KG1 (cell line): ENCODE results near the gene SRGAP2B.
"Not testable (repeated sequence)": the region's sequence is repeated elsewhere in the genome, so short reads cannot be mapped to it uniquely, and the experiment has no call there.

ENCODE experiments used
- DNase-seq: peaks from one replicate; lab custom pipeline; 2025; lab: John Stamatoyannopoulos, UW

Gene SRGAP2B

DNA sequence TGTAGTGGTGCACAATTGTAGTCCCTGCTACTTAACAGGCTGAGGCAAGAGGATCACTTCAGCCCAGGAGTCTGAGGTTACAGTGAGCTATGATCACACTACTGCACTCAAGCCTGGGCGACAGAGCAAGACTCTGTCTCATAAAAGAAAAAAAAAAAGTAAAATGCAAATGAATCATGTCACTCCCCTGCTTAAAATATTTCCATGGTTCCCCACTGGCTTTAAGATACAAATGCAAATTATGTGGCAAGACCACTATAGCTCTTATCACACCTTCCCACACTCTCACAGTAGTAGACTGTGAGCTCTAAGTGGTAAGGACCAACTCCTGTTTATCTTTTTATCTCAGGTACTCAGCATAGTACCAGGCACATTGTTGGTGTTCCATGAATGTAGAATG is 53.6 kb downstream of the SRGAP2B start:
- DNase-seq: not testable (repeated sequence)

- not testable (repeated sequence) for DNase-seq
Observed at GRCh38 chr1:145036019-145036418, 59.1 kb downstream of the SRGAP2B start.

DNA sequence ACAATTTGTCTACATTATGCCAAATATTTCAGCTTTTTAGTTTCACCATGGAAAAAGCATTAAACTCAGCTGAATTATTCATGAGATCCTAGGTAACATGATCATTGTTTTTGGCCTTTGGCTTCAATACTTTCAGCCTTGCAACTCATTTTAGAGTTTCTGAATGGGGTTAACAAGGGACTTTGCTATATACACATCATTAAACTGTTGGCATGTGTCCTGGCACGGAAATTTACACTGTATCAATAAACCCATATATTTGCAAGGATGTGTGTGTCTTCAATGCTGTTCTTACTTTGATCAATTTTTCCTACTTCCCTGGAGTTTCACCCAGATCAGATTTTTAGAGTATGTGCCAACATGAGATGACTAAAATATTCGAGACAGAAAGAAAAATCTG is 61.6 kb downstream of the SRGAP2B start:
- DNase-seq: not testable (repeated sequence)

DNA sequence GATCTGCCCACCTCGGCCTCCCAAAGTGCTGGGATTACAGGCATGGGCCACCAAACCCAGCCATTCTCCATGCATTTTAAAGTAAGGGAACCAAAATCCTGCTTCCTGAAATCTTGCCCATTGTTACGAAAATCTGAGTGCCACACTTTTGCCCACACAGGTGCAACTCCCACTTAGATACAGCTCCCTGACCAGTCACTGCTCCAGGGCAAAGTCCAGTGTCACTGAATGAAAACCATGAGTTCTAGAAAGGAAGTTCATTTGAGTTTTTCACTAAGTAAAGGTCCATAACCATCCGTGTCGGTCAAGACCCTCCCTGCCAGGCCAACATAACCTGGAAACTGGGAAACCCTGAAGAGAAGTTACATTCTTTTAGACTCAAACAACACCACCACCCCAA is 67.9 kb downstream of the SRGAP2B start:
- not testable (repeated sequence) for DNase-seq

- not testable (repeated sequence) for DNase-seq
Observed at GRCh38 chr1:145025286-145025685, 69.8 kb downstream of the SRGAP2B start.

DNA sequence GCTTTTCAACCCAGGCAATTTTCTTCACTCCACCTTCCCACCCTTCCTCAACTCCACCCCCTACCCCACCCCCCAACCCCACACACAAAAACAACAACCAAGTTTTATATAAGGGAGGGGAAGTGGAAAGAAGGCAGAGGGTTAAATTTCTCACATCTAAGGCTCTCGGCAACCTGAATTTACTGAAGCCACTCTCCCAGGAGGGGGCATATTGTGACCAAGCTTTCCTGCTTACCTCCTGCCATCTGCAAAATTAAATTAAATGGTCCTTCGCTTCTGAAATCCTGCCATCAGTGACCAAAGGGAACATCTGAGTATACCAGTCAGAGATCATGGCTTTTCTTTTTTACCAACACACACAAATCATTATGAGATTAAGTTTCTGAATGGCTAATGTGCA is 72.9 kb downstream of the SRGAP2B start:
- DNase-seq: not testable (repeated sequence)

DNA sequence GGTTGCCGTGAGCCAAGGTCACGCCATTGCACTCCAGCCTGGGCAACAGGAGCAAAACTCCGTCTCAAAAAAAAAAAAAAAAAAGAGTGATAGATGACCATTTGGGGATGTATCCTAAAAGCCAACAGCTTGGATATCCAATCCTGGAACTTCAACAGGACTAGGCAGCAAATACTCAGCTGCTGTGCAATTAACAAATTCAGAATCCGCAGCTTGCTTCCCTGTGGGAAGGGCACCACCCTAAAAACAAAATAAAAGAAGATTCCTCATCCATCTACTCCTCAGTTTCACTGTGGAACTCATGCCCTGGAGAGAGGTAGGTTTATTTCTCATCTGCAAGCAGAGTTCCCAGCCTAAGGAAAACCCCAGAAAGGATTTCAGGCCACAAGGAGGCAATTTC is 73.4 kb downstream of the SRGAP2B start:
- not testable (repeated sequence) for DNase-seq

DNA sequence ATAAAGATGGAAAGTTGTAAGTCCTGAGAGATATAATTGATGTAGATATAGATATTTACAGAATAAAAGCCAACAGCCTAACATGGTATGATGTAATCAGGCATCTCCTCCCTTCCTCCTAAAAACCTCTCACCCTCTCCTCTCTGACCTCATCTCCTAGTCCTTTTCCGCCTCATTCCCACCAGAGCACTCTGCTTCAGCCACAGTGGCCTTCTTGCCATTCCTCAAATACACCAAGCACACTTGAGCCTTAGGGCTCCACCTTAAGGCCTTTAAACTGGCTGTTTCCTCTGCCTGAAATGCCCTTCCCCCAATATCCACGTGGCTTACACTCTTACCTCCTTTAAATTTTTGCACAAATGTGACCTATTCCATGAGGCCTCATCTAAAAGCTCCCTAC is 75.4 kb downstream of the SRGAP2B start:
- DNase-seq: not testable (repeated sequence)

- not testable (repeated sequence) for DNase-seq
Observed at GRCh38 chr1:145017725-145018124, 77.4 kb downstream of the SRGAP2B start.

- DNase-seq: not testable (repeated sequence)
Observed at GRCh38 chr1:145016492-145016862, 78.7 kb downstream of the SRGAP2B start.

GRCh38 chr1:145015744-145016491 is 79.2 kb downstream of the SRGAP2B start:
- DNase-seq: not testable (repeated sequence)

- DNase-seq: not testable (repeated sequence)
Observed at GRCh38 chr1:145013353-145013752, 81.8 kb downstream of the SRGAP2B start.

- not testable (repeated sequence) for DNase-seq
Observed at GRCh38 chr1:145011811-145012210, 83.3 kb downstream of the SRGAP2B start.

DNA sequence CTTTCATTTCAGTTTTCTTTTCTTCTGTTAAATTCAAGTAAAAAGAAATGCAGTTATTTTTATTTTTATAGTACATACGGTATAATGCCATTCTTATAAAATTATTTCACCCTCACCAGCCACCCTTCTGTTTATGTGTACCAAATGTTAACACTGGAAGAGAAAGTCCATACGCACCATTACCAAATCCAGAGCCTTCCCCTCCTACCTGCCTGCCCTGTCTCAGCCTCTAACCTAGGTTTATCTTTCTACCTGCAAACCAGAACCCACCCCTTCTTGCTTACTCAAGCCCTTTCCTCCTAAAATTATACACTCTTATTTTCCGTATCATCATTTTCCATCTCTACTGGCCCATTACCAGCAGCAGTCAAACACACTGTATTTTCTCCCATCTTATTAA is 84.5 kb downstream of the SRGAP2B start:
- not testable (repeated sequence) for DNase-seq

GRCh38 chr1:145009928-145010327 is 85.2 kb downstream of the SRGAP2B start:
- not testable (repeated sequence) for DNase-seq

DNA sequence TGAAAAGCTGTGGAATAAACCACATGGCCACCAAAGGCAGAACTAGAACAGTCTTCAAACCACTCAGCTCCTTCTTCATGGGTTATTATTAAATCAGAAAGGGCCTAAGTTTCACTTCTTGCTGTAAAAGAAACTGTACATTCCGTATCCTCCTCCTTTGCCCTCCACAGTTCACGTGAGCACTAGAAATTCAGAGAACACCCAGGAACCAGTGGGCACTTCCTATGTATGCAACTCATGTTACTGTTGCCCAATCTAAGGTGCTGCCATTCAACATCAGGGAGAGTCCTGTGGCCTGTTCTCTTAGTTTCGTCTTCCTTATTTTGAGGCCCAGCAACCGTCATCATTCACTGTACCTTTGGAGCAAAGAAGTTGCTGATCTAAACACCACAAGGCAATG is 86.7 kb downstream of the SRGAP2B start:
- DNase-seq: not testable (repeated sequence)

DNA sequence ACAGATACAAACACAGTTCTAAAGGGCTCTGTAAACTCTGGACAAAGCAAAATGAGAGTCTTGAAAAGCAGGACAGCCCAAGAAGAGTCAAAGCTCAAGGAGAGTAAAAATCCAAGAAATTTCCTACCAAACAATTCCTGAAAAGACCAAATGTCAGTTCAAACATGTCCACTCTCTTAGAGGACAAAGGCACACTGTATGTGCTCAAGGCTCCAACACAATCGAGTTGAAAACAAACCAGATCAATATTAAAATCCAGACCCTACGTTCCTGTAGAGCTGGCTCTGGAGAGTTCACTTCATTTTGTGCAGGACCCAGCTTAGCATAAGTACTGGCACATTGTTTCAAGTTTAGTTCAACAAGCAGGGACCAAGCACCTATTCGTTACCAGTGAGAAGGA is 90.0 kb downstream of the SRGAP2B start:
- not testable (repeated sequence) for DNase-seq

GRCh38 chr1:145001381-145001780 is 93.7 kb downstream of the SRGAP2B start:
- not testable (repeated sequence) for DNase-seq

GRCh38 chr1:145000743-145001326 is 94.3 kb downstream of the SRGAP2B start:
- not testable (repeated sequence) for DNase-seq

DNA sequence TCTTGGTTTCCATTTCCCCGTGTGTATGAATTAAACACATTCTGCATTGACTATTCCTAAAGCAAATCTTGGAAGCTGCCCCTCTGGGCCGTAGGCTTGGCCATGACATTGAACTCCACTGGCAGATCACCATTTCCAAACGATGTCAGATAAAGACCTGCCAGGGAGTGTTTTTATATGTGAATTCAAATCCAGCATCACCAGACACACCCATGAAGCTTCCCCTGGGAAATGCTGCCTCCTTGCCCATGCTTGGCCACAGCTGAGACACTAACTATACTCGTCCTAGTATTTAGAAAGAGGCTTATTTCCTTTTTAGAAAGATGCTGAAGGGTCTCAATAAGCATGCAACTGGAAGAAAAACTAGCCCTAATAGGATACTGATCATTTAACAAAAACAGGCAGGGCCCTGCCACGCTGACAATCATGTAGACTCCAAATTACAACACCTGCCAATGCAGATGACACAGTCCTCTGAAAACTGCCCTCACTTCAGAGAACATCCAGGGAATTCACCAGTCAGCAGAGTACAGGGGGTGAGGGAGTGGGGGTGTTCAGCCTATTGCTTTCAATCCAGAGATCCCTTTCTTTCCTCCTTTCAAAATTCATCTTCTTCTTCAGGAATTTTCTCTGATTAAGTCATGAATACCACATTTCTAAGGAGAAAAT is 94.9 kb downstream of the SRGAP2B start:
- DNase-seq: not testable (repeated sequence)

GRCh38 chr1:144998981-144999273 is 96.2 kb downstream of the SRGAP2B start:
- not testable (repeated sequence) for DNase-seq

- DNase-seq: not testable (repeated sequence)
Observed at GRCh38 chr1:144998134-144998980, 96.8 kb downstream of the SRGAP2B start.
